GM19452 (cell line): ENCODE measurements around the gene KIT.
"Not testable (repeated sequence)": the region's sequence is repeated elsewhere in the genome, so short reads cannot be mapped to it uniquely, and the experiment has no call there.

Source experiments
- ATAC-seq: cut with Tn5 transposase; IDR thresholded peaks from one replicate; pipeline ENCODE4 v1.9.1; 2021; ENCODE audit not compliant: unreplicated experiment

The KIT gene

GRCh38 chr4:54657551-54658251, at the start of gene KIT:
KIT (plus strand) TSS chr4:54657957; CDS start chr4:54658015, 58 bp downstream.
- ATAC-seq = no peak

DNA sequence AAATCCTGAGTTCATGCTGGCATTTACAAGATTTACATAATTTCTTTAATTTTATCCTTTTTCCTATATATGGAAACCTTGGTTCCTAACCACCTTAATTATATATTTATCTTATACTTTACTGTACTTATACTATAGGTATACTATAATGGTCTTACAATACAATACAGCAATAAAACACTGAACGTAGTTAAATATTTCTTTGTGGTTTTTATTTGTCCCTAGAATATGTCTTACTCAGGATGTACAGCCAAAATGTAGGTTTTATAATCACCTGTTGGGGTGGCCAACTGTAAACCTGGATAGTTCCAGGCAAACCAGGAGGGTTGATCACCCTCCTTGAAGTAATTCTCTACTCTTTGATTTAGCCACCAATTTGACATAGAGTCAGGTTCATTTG, 48.4 kb upstream of the KIT start:
- no peak for ATAC-seq

- no peak for ATAC-seq
These were observed 43.6 kb upstream of the KIT start for GRCh38 chr4:54614149-54614548.

- ATAC-seq = no peak
These were observed 37.0 kb upstream of the KIT start for GRCh38 chr4:54620773-54621172.

DNA sequence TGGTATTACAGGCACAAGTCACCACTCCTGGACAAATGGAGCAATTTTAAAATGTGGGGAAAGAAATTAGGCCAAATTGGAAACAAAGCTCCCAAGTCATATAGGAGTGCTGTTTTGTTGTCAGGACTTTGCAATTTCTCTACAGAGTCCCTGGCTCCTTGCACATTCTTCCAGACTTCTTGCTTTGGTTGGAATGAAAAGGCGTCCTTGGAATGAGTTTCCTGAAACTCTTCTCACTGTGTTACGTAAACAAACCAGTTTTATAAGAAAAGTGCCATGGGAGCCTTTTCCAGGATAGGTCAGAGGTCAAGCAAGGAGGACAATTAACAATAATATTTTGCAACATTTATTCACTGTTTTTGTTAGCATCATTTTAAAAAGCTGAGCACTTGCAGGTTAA, 32.4 kb upstream of the KIT start:
- no peak for ATAC-seq

GRCh38 chr4:54626113-54626512, 31.6 kb upstream of the KIT start:
- no peak for ATAC-seq

- ATAC-seq = no peak
These were observed 25.2 kb upstream of the KIT start for GRCh38 chr4:54632537-54632936.

GRCh38 chr4:54633102-54633740, 24.5 kb upstream of the KIT start:
- not testable (repeated sequence) for ATAC-seq

- no peak for ATAC-seq
These were observed 22.4 kb upstream of the KIT start for GRCh38 chr4:54635318-54635717.

DNA sequence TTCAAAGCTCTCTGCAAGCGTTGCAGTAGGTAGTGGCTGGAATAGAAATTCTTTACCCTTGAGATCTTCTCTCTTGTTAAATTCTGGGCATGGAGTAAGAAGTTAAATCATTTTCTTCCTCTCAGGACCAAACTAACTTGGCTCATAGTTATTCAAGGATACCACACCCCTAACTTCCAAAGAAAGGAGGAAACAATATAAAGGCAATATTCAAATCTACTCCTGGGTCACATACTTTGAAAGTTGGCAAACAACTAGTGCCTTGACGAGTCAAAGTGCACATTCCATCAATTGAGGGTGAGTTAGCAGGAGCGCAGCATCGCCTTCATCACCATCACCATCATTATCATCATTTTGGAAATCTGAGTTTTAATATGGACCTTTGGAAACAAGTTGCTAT, 20.4 kb upstream of the KIT start:
- ATAC-seq = no peak

DNA sequence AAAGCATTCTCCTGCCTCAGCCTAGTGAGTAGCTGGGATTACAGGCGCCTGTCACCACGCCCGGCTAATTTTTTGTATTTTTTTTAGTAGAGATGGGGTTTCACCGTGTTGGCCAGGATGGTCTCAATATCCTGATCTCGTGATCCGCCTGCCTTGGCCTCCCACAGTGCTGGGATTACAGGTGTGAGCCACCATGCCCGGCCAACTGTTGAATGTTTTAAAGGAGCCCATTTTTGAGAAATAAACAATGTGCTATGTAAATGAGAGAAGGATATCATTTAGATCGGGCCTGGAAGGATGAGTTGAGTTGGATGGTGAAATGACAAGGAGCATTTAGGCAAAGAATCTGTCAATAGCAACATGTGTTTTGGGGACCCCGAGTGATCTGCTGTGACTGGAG, 16.7 kb upstream of the KIT start:
- ATAC-seq = not testable (repeated sequence)

DNA sequence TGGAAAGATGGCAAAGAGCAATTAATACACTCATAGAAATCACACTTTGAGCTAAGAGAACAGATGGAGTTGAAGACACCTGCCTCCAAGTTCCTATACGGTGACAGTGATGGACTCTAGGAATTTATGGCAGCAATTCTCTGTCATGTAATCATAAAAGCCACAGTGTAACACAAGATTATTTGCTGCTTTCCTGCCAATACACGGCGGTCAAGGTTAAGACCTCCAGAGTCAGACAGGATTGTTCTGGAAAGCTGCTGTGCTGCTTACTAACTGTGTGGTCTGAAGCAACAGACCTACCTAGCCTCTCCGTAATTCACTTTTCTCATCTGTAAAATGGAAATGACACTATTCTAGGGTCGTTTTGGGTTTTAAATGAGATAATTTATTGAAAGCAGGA, 14.6 kb upstream of the KIT start:
- no peak for ATAC-seq

DNA sequence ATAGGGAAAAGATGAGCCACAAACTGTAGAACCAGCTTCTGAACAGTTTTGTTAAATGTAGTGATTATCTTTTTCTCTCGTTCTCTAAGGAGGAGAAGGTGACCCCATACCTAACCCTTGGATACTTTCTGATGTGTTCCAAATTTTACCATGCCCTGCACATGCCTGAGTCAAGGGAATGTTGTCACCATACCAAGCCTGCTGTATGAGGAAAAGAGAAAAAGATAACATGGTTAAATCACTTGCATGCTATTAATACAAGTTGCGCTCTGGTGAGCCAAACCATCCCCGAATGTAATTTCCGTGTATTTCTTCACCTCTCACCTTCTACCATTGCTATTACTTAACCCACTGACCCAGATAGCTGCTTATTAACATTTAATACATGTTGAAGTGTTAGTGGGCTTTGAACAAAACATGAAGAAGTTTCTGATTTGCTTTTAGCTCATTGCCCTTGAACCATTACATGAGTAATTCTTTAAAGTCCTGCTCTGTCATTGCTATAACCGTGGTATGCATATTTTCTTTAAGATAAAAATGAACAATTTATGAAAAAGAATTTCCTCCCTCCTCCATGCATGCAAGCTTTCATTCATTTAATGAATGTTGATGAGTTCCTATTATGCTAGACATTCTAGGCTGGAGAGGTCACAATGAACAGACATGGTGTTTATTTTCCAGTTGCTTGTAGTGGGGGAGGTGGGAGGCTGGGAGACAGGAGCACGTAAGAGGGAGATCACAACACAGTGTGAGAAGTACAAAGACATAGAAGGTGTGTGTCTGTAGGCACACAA, 13.6 kb upstream of the KIT start:
- no peak for ATAC-seq

DNA sequence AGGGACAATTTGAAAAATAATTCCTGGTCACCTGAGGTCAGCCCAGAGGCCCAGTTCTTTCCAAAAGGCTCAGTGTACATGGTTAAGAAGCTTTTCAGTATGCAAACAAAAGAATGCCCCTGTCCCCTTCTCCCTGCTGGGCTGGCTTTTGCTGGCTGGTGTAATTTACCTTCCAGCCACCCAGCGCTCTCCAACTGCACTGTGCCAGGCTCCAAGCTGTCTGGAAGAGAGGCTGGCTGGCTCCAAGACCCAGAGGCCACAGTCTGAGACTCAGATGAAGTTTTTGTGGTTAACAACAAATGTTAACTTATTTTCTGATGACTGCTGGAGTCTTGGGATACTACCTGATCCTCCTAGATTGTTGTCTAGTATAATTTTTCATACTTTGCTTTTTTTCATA, 11.9 kb upstream of the KIT start:
- no peak for ATAC-seq

- ATAC-seq = no peak
These were observed 10.7 kb upstream of the KIT start for GRCh38 chr4:54647070-54647469.

- no peak for ATAC-seq
These were observed 6.7 kb upstream of the KIT start for GRCh38 chr4:54651050-54651449.

GRCh38 chr4:54654753-54655152, 3.0 kb upstream of the KIT start:
- no peak for ATAC-seq

- no peak for ATAC-seq
These were observed 589 bp upstream of the KIT start for GRCh38 chr4:54657185-54657550.

- peak; percentile 47 for ATAC-seq
These were observed 716 bp downstream of the KIT start for GRCh38 chr4:54658252-54659093.

DNA sequence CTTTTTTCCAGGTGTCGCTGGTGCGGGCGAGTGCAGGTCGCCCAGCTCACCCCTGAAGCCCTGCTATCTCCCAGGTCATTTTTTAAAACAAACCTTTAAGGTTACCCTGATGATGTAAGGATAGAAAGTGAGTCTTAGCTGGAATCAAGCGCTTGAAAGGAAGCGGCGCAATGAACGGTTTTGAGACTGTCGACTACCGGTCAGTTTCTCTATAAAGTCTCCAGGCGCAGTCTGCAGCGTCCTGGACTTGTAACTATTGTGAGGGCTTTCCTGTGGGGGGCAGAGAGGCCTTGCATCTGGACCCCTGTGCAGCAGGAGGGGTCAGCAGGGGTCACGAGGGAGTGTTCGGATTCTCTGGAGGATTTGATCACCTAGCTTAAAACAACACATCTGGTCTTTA, 1.6 kb downstream of the KIT start:
- ATAC-seq = no peak
